Ovary (tissue), 9 donors: Measurements from ENCODE around the gene PSG7. TPM values are rescaled to one million over a fixed set of nuclear protein-coding genes. Genes with fewer than 3 reads are reported as not detected.
"Not testable (repeated sequence)": the region's sequence is repeated elsewhere in the genome, so short reads cannot be mapped to it uniquely, and the experiment has no call there.

Experiments
- DNase-seq, 5 donors: peaks; one replicate each; pipeline ENCODE4 v3.0.0-alpha.2; 2019 to 2020
- H3K27ac ChIP-seq, 2 donors: fragments of 200-600 bp; one replicate each; pipeline versions ENCODE4 v1.5.1 to v1.8.0; 2019 to 2022
- H3K27me3 ChIP-seq: fragments of 200-600 bp; one replicate; pipeline ENCODE4 v1.8.0; 2022
- H3K36me3 ChIP-seq: fragments of 200-600 bp; sonication (generic); one replicate; pipeline ENCODE4 v1.5.1; 2019
- H3K4me1 ChIP-seq: one replicate; pipeline ENCODE4 v1.8.1; 2013; ENCODE audit warnings: mild to moderate bottlenecking, moderate library complexity; ENCODE audit not compliant: insufficient read depth
- H3K4me3 ChIP-seq: fragments of 200-600 bp; sonication (generic); one replicate; pipeline ENCODE4 v1.5.1; 2017
- H3K9me3 ChIP-seq, 2 donors: fragments of 200-600 bp in 1 of 2; sonication (generic) in 1 of 2; one replicate each; pipeline versions ENCODE4 v1.5.1 to v1.8.1; 2013 to 2019; ENCODE audit warnings: mild to moderate bottlenecking in 1 of 2, moderate library complexity in 1 of 2
- EP300 ChIP-seq: sonication (generic); formaldehyde crosslinking; IDR thresholded peaks from one replicate; pipeline ENCODE4 v1.6.1; 2017; ENCODE audit warnings: antibody characterized with exemption
- POLR2A ChIP-seq: fragments of 450-650 bp; IDR thresholded peaks from one replicate; pipeline ENCODE4 v1.6.1; 2017; ENCODE audit warnings: antibody characterized with exemption, mild to moderate bottlenecking, moderate library complexity
- whole genome bisulfite sequencing, 3 donors: extraction: QIAGEN DNeasy Blood & Tissue Kit in 1 of 3; methylation state at CpG; one replicate each; pipeline versions ENCODE4 v1.1.5 to v1.1.7; 2013 to 2017; 5-methylcytosine and 5-hydroxymethylcytosine counted together
- intact Hi-C, 4 donors: fragments of 100-400 bp; cut with DNase I; formaldehyde crosslinking; loops; one replicate each; pipeline versions ENCODE4 v1.11.0 to v1.15.1; 2022 to 2023
- polyA plus RNA-seq, 2 donors: library from polyadenylated mRNA; stranded (reverse); fragments of 200-250 nt in 1 of 2; fragments of 350-450 nt in 1 of 2; fragmentation: Illumina TruSeq in 1 of 2; extraction: RNeasy Lipid Tissue Mini Kit (QIAGEN cat#74804) in 1 of 2; gene quantifications; one replicate each; pipeline ENCODE4 v1.2.3, GENCODE V29; 2013 to 2014
- total RNA-seq, 7 donors: library from RNA; depleted of rRNA in 2 of 7; stranded (reverse); fragments of >200 nt in 2 of 7; fragmentation: NEBNext Ultra II Directional in 3 of 7; extraction: Animal tissue kit (Norgen Biotek cat#: 25700) in 3 of 7; gene quantifications; one replicate each; pipeline versions ENCODE4 v1.1.0 to v1.2.4, GENCODE V29; 2016 to 2023
- TF ChIP-seq, protein P1 (sequence below), 3 donors: fragments of 450-650 bp in 2 of 3; fragments of 200-600 bp in 1 of 3; IDR thresholded peaks; one replicate each; pipeline versions ENCODE4 v1.5.1 to v1.8.0; 2016 to 2022; ENCODE audit warnings: antibody characterized with exemption in 3 of 3, mild to moderate bottlenecking in 1 of 3
- donor health status: DM: no; HTN: no; CAD: no; lungs with moderate emphysema.
- donor health status: DM: no; HTN: no; CAD: no.
- donor health status: Bipolar disorder and iron deficiency.
- donor health status: DM: yes; HTN: yes; CAD: no.
- donor health status: DM: no; HTN: no; CAD: no.
- donor health status: DM: yes; HTN: yes; CAD: no.

The PSG7 gene
- total and polyA plus RNA-seq, 9 donors: 0.13 TPM; not detected in 8

DNA sequence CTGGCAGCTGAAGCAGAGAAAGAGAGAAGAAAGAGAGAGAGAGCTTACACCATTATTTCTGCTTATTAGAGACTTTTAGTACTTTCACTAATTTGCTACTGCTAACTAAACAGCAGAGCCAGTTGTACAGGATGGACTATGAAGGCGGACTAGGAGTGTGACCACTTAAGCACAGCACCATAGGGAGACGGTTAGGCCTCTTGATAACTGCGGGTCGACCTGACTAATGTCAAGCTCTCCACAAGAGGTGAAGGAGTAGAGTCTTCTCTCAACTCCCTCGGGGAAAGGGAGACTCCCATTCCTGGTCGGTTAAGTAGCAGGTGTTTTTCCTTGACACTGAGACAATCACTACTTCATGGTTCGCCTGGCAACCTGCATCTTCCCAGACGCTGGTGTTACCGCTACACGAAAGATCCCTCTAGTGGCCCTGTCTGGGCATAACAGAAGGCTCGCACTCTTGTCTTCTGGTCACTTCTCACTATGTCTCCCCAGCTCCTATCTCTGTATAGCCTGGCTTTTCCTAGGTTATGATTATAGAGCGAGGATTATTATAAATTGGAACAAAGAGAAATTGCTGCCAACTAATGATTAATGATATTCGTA is 5.3 kb upstream of the PSG7 start:
- Histone ChIP-seq H3K4me1 (no peaks in the 10 kb centered on the region), H3K36me3 (no peaks in the 10 kb centered on the region), H3K9me3 (no peaks in the 10 kb centered on the region), H3K27ac (no peak overlapping the region), H3K27me3 (no peaks in the 10 kb centered on the region), H3K4me3 (no peak overlapping the region)
- intact Hi-C loops: no loop called here
- 37 to 38% (median 38%) methylated on average over 13 of the region's 13 CpGs for WGBS, 3 donors
- no peak for DNase-seq
- TF ChIP-seq, protein P1, sequence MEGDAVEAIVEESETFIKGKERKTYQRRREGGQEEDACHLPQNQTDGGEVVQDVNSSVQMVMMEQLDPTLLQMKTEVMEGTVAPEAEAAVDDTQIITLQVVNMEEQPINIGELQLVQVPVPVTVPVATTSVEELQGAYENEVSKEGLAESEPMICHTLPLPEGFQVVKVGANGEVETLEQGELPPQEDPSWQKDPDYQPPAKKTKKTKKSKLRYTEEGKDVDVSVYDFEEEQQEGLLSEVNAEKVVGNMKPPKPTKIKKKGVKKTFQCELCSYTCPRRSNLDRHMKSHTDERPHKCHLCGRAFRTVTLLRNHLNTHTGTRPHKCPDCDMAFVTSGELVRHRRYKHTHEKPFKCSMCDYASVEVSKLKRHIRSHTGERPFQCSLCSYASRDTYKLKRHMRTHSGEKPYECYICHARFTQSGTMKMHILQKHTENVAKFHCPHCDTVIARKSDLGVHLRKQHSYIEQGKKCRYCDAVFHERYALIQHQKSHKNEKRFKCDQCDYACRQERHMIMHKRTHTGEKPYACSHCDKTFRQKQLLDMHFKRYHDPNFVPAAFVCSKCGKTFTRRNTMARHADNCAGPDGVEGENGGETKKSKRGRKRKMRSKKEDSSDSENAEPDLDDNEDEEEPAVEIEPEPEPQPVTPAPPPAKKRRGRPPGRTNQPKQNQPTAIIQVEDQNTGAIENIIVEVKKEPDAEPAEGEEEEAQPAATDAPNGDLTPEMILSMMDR (IDR thresholded peaks at IDR 0.05): no peak
- TF ChIP-seq EP300: no peak

DNA sequence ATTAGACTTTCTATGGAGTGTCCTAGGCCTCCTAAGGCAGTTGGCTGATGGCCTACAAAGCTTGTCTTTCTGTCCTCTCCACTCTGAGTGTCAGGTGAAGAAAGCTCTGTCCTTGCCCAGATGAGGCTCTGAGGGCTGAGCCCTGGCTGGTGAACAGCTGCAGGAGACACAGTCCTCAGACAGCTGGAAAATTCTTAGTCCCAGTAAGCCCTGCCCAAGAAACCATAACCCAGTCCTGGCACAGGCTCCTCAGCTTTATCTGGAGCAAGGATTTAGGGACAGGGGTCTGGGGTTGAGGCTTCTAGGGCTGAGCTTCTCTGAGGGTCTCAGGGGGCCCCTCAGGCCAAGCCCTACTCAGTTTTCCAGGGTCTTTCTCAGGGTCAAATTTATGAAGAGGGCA is 2.3 kb downstream of the PSG7 start:
- H3K4me3 ChIP-seq, intact Hi-C loops, H3K9me3 ChIP-seq, H3K4me1 ChIP-seq, H3K36me3 ChIP-seq, H3K27ac ChIP-seq, H3K27me3 ChIP-seq, DNase-seq: not testable (repeated sequence)

DNA sequence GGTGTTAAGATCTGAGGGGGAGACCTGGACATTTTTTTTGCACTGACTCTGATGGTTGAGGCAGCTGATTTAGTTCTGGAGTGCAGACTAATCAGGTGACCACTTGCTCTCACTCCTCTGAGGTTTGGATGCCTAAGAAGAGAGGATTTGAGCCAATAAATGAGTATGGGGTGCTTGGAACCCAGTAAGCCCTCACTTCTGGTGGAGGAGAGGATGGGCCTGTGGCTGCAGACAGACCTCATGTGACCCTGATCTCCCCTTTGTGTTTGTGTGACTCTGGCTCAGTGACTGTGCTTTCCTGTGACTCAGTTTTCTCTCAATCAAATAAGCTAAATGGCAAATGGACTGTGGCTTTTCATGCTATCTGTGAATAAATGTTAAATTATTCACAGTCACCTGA is 2.8 kb downstream of the PSG7 start:
- H3K4me1 ChIP-seq, H3K27ac ChIP-seq, H3K27me3 ChIP-seq, H3K36me3 ChIP-seq, H3K4me3 ChIP-seq, H3K9me3 ChIP-seq, DNase-seq, intact Hi-C loops: not testable (repeated sequence)

DNA sequence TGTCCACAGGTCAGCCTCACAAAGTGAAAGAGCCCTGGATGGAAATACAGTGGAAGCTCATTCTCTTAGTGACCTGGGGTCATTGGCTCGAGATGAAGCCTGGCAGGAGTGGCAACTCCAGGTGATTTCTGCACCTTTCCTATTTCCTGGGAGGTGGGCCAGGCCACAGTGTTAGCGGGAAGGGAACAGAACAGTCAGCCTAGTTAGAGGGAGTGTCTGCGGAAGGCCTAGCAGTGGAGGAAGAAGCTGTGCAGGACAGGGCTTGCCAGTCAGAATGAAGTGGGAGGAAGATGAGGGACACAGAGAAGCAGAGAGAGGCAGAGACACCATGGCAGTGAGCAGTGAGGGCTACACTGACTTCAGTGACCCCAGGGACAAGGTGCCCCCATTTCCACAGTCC is 3.6 kb downstream of the PSG7 start:
- DNase-seq, H3K27me3 ChIP-seq, H3K4me3 ChIP-seq, H3K4me1 ChIP-seq, intact Hi-C loops, H3K9me3 ChIP-seq, H3K27ac ChIP-seq, H3K36me3 ChIP-seq: not testable (repeated sequence)
- WGBS, 3 donors: 72 to 79% (median 75%) methylated on average over 3 of the region's 3 CpGs

DNA sequence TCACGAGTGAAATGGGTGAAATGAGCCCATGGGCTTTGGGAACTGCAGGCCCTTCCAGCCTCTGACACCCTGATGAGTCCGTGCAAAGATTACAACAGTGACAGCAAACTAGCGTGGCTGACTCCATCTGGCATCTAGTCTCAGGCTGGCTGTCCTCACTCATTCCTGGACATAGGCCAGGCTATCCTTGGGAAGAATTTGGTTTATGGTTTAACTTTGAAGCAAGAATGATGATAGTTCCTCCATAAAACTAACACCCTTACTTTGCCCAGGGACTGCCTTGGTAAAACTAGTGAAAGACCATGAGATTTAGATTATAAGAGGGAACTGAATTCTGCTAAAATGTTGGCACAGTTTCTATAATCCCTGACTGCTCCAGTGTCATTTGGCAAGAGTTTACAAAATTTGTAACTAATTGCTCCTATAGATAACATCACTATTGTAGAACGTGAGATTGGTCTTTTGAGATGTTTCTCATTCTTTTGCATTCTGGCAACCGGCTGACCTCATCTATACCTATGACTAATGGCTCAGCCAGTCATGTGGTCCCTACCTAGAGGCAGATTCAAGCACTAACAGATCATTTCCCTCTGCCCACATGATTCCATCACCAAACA is 4.4 kb downstream of the PSG7 start:
- intact Hi-C loops, H3K4me3 ChIP-seq, H3K9me3 ChIP-seq, H3K27ac ChIP-seq, H3K4me1 ChIP-seq, H3K27me3 ChIP-seq, H3K36me3 ChIP-seq, DNase-seq: not testable (repeated sequence)
- 32 to 59% (median 38%) methylated on average over 5 of the region's 5 CpGs for WGBS, 3 donors

DNA sequence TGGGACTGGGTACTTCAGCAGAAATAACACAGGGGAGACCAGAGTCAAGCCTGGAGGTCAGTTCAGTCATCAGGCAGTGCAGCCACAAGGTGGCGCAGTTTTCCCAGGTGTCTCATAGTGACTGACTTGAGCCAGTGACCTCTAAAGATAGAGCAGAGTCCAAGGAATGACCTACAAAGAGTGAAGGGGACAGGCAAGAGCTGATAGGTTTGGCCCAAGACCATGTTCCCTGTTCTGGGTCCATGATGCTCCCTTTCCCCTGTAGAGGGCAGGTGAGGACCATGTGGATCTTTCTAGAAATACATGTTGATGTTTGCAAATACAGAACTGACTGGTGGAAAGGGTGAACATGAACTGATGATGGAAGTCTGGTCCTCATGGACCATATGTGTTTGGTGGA is 6.8 kb downstream of the PSG7 start:
- H3K4me3 ChIP-seq, DNase-seq, H3K36me3 ChIP-seq, intact Hi-C loops, H3K9me3 ChIP-seq, H3K27ac ChIP-seq, H3K4me1 ChIP-seq, H3K27me3 ChIP-seq: not testable (repeated sequence)
- 7 to 16% (median 15%) methylated on average over 1 of the region's 1 CpG for WGBS, 3 donors

DNA sequence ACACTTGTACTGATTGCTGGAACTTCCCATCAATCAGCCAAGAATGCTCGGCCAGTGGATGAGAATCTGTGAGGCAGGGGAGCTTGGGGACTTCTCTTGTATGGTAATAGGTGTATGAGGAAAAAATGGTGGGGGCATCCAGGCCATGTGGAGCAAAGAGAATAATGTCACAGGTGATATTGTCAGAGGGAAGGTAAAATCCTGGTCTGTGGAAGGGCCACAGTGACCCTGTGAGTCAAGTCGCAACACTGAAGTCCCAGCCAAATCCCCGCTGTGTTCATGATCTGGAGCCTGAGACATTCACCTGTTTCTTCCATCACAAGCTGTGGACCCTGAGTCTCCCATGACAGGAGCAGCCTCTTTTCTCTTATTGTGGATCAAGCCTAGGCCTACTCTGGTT is 8.1 kb downstream of the PSG7 start:
- Histone ChIP-seq H3K4me1 (no peaks in the 10 kb centered on the region), H3K9me3 (no peaks in the 10 kb centered on the region), H3K36me3 (no peaks in the 10 kb centered on the region), H3K27me3 (no peaks in the 10 kb centered on the region), H3K4me3 (no peak overlapping the region), H3K27ac (no peak overlapping the region)
- DNase-seq: no peak
- intact Hi-C loops: no loop called here
- WGBS, 3 donors: 79 to 82% (median 80%) methylated on average over 3 of the region's 3 CpGs
- TF ChIP-seq EP300 (no peak), POLR2A (no peak)
- TF ChIP-seq, protein P1 (IDR thresholded peaks at IDR 0.05): no peak
